OCI-LY3 (cell line): Measurements from ENCODE around the gene GRIK4.

Experiments used
- H2AFZ ChIP-seq: fragments of 200-600, 300-600 bp; shearing (Covaris generic); 2 replicates; pipeline ENCODE4 v1.6.0; 2014; ENCODE audit warnings: antibody characterized with exemption, low read depth, low read length
- H3K27ac ChIP-seq: fragments of 200-600, 300-600 bp; sonication (generic); 2 replicates; pipeline ENCODE4 v1.5.1; 2014; ENCODE audit warnings: mild to moderate bottlenecking, low read length, moderate library complexity, mixed read lengths
- H3K27me3 ChIP-seq: fragments of 200-600, 300-600 bp; sonication (generic); 2 replicates; pipeline ENCODE4 v1.6.1; 2014; ENCODE audit warnings: low read depth, low read length, mixed read lengths
- H3K36me3 ChIP-seq: fragments of 200-600, 300-600 bp; sonication (generic); replicated peaks from 2 replicates; pipeline ENCODE3; 2014; ENCODE audit warnings: low read depth, low read length, mixed read lengths
- H3K4me1 ChIP-seq: fragments of 300-600, 200-600 bp; sonication (generic); 2 replicates; pipeline ENCODE4 v1.6.1; 2014; ENCODE audit warnings: low read length, mixed read lengths
- H3K4me2 ChIP-seq: fragments of 200-600, 300-600 bp; sonication (generic); 2 replicates; pipeline ENCODE4 v1.6.1; 2014; ENCODE audit warnings: low read length, mixed read lengths
- H3K4me3 ChIP-seq: fragments of 300-600, 200-600 bp; sonication (generic); 2 replicates; pipeline ENCODE4 v1.5.1; 2014; ENCODE audit warnings: antibody characterized with exemption, mild to moderate bottlenecking, low read length, moderate library complexity
- H3K79me2 ChIP-seq: fragments of 300-600, 200-600 bp; shearing (Covaris generic); 2 replicates; pipeline ENCODE4 v1.6.1; 2014; ENCODE audit warnings: mild to moderate bottlenecking, low read length, mixed read lengths
- H3K9ac ChIP-seq: fragments of 300-600, 200-600 bp; shearing (Covaris generic); 2 replicates; pipeline ENCODE4 v1.6.0; 2014; ENCODE audit warnings: mild to moderate bottlenecking, low read length, moderate library complexity
- H3K9me3 ChIP-seq: fragments of 200-600, 300-600 bp; shearing (Covaris generic); 2 replicates; pipeline ENCODE4 v1.6.1; 2014; ENCODE audit warnings: low read length, mixed read lengths; ENCODE audit not compliant: insufficient read depth
- H4K20me1 ChIP-seq: fragments of 200-600, 300-600 bp; sonication (generic); 2 replicates; pipeline ENCODE4 v1.6.1; 2016; ENCODE audit warnings: low read length, mixed read lengths; ENCODE audit not compliant: insufficient read depth
- CTCF ChIP-seq: fragments of 200-600, 300-600 bp; sonication (generic); IDR thresholded peaks from 2 replicates; pipeline ENCODE4 v1.5.1; 2014; ENCODE audit warnings: antibody characterized with exemption, low read length, low read depth
- EZH2phosphoT487 ChIP-seq: fragments of 200-600 bp; shearing (Covaris generic); IDR thresholded peaks from 2 replicates; pipeline ENCODE4 v1.6.1; 2018; ENCODE audit warnings: antibody characterized with exemption, mixed run types, low read depth

The GRIK4 gene

GRCh38 chr11:120792306-120792705, 280.8 kb downstream of the GRIK4 start:
- Histone ChIP-seq H4K20me1 (no peaks in the 10 kb centered on the region), H3K27ac (no peak overlapping the region), H3K4me3 (no peak overlapping the region), H3K4me2 (no peak overlapping the region), H3K9ac (no peak overlapping the region), H3K4me1 (no peaks in the 10 kb centered on the region), H3K79me2 (no peaks in the 10 kb centered on the region), H3K9me3 (no peaks in the 10 kb centered on the region), H3K27me3 (peaks cover 76% of the 10 kb centered on the region), H3K36me3 (no peaks in the 10 kb centered on the region), H2AFZ (no peak overlapping the region)
- TF ChIP-seq EZH2phosphoT487 (no peak), CTCF (no peak)

- H3K9me3 ChIP-seq, result no peaks in the 10 kb centered on the region
- TF ChIP-seq CTCF, result no peak
- no peak for TF ChIP-seq EZH2phosphoT487
- H3K9ac ChIP-seq, result no peak overlapping the region
- no peaks in the 10 kb centered on the region for H3K4me1 ChIP-seq
- no peak overlapping the region for H3K4me3 ChIP-seq
- H3K27me3 ChIP-seq, result peaks cover 81% of the 10 kb centered on the region
- H3K36me3 ChIP-seq, result no peaks in the 10 kb centered on the region
- H2AFZ ChIP-seq, result no peak overlapping the region
- H4K20me1 ChIP-seq, result no peaks in the 10 kb centered on the region
- H3K27ac ChIP-seq, result no peak overlapping the region
- H3K4me2 ChIP-seq, result no peak overlapping the region
- H3K79me2 ChIP-seq, result no peaks in the 10 kb centered on the region
These were observed 281.6 kb downstream of the GRIK4 start for GRCh38 chr11:120793150-120793549.

- H2AFZ ChIP-seq, result no peak overlapping the region
- H3K4me3 ChIP-seq, result no peak overlapping the region
- H3K4me2 ChIP-seq, result no peak overlapping the region
- H3K9me3 ChIP-seq, result no peaks in the 10 kb centered on the region
- no peak overlapping the region for H3K9ac ChIP-seq
- H4K20me1 ChIP-seq, result no peaks in the 10 kb centered on the region
- no peak overlapping the region for H3K27ac ChIP-seq
- H3K36me3 ChIP-seq, result no peaks in the 10 kb centered on the region
- peaks cover 73% of the 10 kb centered on the region for H3K27me3 ChIP-seq
- TF ChIP-seq CTCF, result no peak
- TF ChIP-seq EZH2phosphoT487, result no peak
- no peaks in the 10 kb centered on the region for H3K79me2 ChIP-seq
- no peaks in the 10 kb centered on the region for H3K4me1 ChIP-seq
These were observed 282.4 kb downstream of the GRIK4 start for GRCh38 chr11:120793806-120794479.

GRCh38 chr11:120794748-120795147, 283.2 kb downstream of the GRIK4 start:
- Histone ChIP-seq H3K9ac (no peak overlapping the region), H3K36me3 (no peaks in the 10 kb centered on the region), H3K27me3 (peaks cover 65% of the 10 kb centered on the region), H3K9me3 (no peaks in the 10 kb centered on the region), H2AFZ (no peak overlapping the region), H4K20me1 (no peaks in the 10 kb centered on the region), H3K4me2 (no peak overlapping the region), H3K27ac (no peak overlapping the region), H3K4me3 (no peak overlapping the region), H3K4me1 (no peaks in the 10 kb centered on the region), H3K79me2 (no peaks in the 10 kb centered on the region)
- no peak for TF ChIP-seq CTCF
- TF ChIP-seq EZH2phosphoT487, result no peak
